Sigmoid colon (tissue), 7 donors: ENCODE measurements around the gene CTNNBL1. TPM values are rescaled to one million over a fixed set of nuclear protein-coding genes. Genes with fewer than 3 reads are reported as not detected.

ENCODE experiments used
- DNase-seq: peaks from one replicate; pipeline ENCODE4 v3.0.0-alpha.2; 2019
- H3K27ac ChIP-seq, 4 donors: fragments of 200-600 bp; sonication (generic); one replicate each; pipeline ENCODE4 v1.5.1; 2016 to 2019; ENCODE audit warnings: mild to moderate bottlenecking in 1 of 4
- H3K27me3 ChIP-seq, 3 donors: fragments of 200-600 bp; sonication (generic); one replicate each; pipeline ENCODE4 v1.5.1; 2019; ENCODE audit warnings: mild to moderate bottlenecking in 1 of 3
- H3K36me3 ChIP-seq, 4 donors: fragments of 200-600 bp; sonication (generic); one replicate each; pipeline ENCODE4 v1.5.1; 2016 to 2019
- H3K4me1 ChIP-seq, 4 donors: fragments of 200-600 bp; sonication (generic); one replicate each; pipeline ENCODE4 v1.5.1; 2017 to 2019
- H3K4me3 ChIP-seq, 4 donors: fragments of 200-600 bp; sonication (generic); one replicate each; pipeline ENCODE4 v1.5.1; 2017 to 2019; ENCODE audit warnings: mild to moderate bottlenecking in 2 of 4, moderate library complexity in 1 of 4
- H3K9me3 ChIP-seq, 4 donors: fragments of 200-600 bp in 3 of 4; sonication (generic) in 3 of 4; one replicate each; pipeline versions ENCODE4 v1.5.1 to v1.6.1; 2013 to 2019
- EP300 ChIP-seq, 4 donors: sonication (generic); formaldehyde crosslinking; IDR thresholded peaks; one replicate each; pipeline ENCODE4 v1.6.1; 2017; ENCODE audit warnings: antibody characterized with exemption in 4 of 4
- POLR2A ChIP-seq, 2 donors: fragments of 450-650 bp; IDR thresholded peaks; one replicate each; pipeline ENCODE4 v1.6.1; 2016; ENCODE audit warnings: antibody characterized with exemption in 2 of 2, mild to moderate bottlenecking in 2 of 2, moderate library complexity in 2 of 2
- POLR2AphosphoS5 ChIP-seq, 4 donors: sonication (generic); formaldehyde crosslinking; IDR thresholded peaks; one replicate each; pipeline ENCODE4 v1.6.1; 2017; ENCODE audit warnings: antibody characterized with exemption in 4 of 4
- WGBS, 2 donors: extraction: QIAGEN DNeasy Blood & Tissue Kit; methylation state at CpG; one replicate each; pipeline ENCODE4 v1.1.7; 2013; 5-methylcytosine and 5-hydroxymethylcytosine counted together
- intact Hi-C: fragments of 100-400 bp; cut with DNase I; formaldehyde crosslinking; loops from one replicate; pipeline ENCODE4 v1.15.1; 2023
- polyA plus RNA-seq, 3 donors: library from polyadenylated mRNA; stranded (reverse); fragments of 200-250 nt; gene quantifications; one replicate each; pipeline ENCODE4 v1.2.3, GENCODE V29; 2013
- total RNA-seq, 4 donors: library from RNA; depleted of rRNA; stranded (reverse); fragments of >200 nt; gene quantifications; one replicate each; pipeline ENCODE4 v1.1.0, GENCODE V29; 2016
- TF ChIP-seq, protein P1 (sequence below), 4 experiments: fragments of 450-650 bp in 3 of 4; fragments of 200-600 bp in 1 of 4; IDR thresholded peaks; one replicate each; pipeline ENCODE4 v1.5.1; 2016 to 2019; ENCODE audit warnings: antibody characterized with exemption in 4 of 4, mild to moderate bottlenecking in 3 of 4, moderate library complexity in 2 of 4
- donor health status: healthy with polysubstance abuse.
- donor health status: Bipolar disorder and iron deficiency.
- donor health status: healthy.

The CTNNBL1 gene
- total and polyA plus RNA-seq, 7 donors: 27.3 to 47.9 (median 34.8) TPM

- 73 to 75% methylated on average over 2 of the region's 2 CpGs for WGBS, 2 donors
- Histone ChIP-seq H3K27me3 (no peaks in the 10 kb centered on the region), H3K4me1 (no peaks in the 10 kb centered on the region), H3K4me3 (no peak overlapping the region), H3K9me3 (no peaks in the 10 kb centered on the region), H3K27ac (no peak overlapping the region), H3K36me3 (peaks cover 0 to 44% (median 7%) of the 10 kb centered on the region in 4 donors)
- intact Hi-C loops: loop anchor here (5.0 kb wide), 1 partner anchor 236 kb away; no protein-coding TSS in a partner anchor
- no peak for DNase-seq
- TF ChIP-seq POLR2A (IDR thresholded peaks at IDR 0.05) (no peak), EP300 (IDR thresholded peaks at IDR 0.05) (no peak)
Observed at GRCh38 chr20:37756234-37756633, 62.4 kb downstream of the CTNNBL1 start.

DNA sequence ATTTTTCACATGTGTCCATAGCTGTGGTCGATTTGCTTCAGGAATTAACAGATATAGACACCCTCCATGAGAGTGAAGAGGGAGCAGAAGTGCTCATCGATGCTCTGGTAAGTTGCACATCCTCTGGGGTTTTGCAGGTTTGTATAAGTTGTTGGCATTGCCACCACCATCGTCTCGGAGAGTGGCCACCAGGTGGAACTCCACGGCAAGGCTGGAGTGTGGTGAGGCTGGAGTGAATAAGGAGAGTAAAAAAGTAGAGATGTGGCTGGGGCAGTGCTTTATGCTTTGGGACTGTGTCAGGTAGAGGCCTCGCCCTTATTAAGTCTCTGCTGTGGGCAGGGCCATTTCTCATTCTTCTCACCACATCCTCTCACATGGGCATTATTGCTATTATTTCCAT lies 63.7 kb downstream of the CTNNBL1 start:
- H3K4me3 ChIP-seq: no peak overlapping the region
- intact Hi-C loops: loop anchor here (5.0 kb wide), 1 partner anchor 235 kb away; no protein-coding TSS in a partner anchor

GRCh38 chr20:37758332-37758731 lies 64.5 kb downstream of the CTNNBL1 start:
- Histone ChIP-seq H3K9me3 (no peaks in the 10 kb centered on the region), H3K36me3 (peaks cover 0 to 37% (median 6%) of the 10 kb centered on the region in 4 donors), H3K4me3 (no peak overlapping the region), H3K27me3 (no peaks in the 10 kb centered on the region), H3K4me1 (no peaks in the 10 kb centered on the region), H3K27ac (no peak overlapping the region)
- 85 to 95% methylated on average over 5 of the region's 5 CpGs for WGBS, 2 donors
- intact Hi-C loops: loop anchor here (5.0 kb wide), 1 partner anchor 234 kb away; no protein-coding TSS in a partner anchor
- TF ChIP-seq POLR2AphosphoS5 (IDR thresholded peaks at IDR 0.05) (no peak), POLR2A (IDR thresholded peaks at IDR 0.05) (no peak), EP300 (IDR thresholded peaks at IDR 0.05) (no peak)
- TF ChIP-seq, protein P1, sequence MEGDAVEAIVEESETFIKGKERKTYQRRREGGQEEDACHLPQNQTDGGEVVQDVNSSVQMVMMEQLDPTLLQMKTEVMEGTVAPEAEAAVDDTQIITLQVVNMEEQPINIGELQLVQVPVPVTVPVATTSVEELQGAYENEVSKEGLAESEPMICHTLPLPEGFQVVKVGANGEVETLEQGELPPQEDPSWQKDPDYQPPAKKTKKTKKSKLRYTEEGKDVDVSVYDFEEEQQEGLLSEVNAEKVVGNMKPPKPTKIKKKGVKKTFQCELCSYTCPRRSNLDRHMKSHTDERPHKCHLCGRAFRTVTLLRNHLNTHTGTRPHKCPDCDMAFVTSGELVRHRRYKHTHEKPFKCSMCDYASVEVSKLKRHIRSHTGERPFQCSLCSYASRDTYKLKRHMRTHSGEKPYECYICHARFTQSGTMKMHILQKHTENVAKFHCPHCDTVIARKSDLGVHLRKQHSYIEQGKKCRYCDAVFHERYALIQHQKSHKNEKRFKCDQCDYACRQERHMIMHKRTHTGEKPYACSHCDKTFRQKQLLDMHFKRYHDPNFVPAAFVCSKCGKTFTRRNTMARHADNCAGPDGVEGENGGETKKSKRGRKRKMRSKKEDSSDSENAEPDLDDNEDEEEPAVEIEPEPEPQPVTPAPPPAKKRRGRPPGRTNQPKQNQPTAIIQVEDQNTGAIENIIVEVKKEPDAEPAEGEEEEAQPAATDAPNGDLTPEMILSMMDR (IDR thresholded peaks at IDR 0.05): no peak
- DNase-seq: no peak

More for the DNA sequence above, 63.7 kb downstream of the CTNNBL1 start:
- Histone ChIP-seq H3K4me1 (no peaks in the 10 kb centered on the region), H3K27ac (no peak overlapping the region), H3K27me3 (no peaks in the 10 kb centered on the region), H3K36me3 (peaks cover 0 to 35% (median 6%) of the 10 kb centered on the region in 4 donors), H3K9me3 (no peaks in the 10 kb centered on the region)
- WGBS, 2 donors: 92 to 95% methylated on average over 6 of the region's 6 CpGs
- no peak for DNase-seq
- TF ChIP-seq EP300 (IDR thresholded peaks at IDR 0.05): no peak
- no peak for TF ChIP-seq POLR2A (IDR thresholded peaks at IDR 0.05)
- TF ChIP-seq, protein P1 (IDR thresholded peaks at IDR 0.05): no peak
- no peak for TF ChIP-seq POLR2AphosphoS5 (IDR thresholded peaks at IDR 0.05)

DNA sequence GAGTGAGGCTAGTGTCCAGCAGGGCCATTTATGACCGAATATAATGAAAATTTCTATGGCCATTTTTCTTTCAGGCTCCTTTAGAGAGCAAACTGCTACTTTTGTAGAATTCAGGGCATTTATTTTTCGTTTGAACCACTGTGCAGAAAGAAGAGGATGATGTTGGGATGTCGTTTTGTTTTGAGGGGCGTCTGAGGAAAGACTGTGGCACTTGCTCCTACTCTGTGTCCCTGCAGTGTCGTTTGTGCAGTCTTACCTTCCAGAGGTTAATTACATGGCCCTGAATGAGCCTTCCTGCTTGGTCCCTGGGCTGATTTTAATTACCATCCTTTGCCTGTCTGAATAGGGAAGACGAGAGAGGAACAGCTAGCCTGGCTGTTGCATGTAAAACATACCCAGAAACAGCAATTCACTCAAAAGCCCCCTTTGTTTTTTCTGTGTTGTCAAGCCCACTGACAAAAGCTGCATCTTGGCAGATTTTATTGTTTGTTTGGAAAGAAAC lies 65.3 kb downstream of the CTNNBL1 start:
- intact Hi-C loops: loop anchor here (5.0 kb wide), 1 partner anchor 233 kb away; no protein-coding TSS in a partner anchor
- H3K36me3 ChIP-seq: peaks cover 0 to 39% (median 6%) of the 10 kb centered on the region in 4 donors
- no peaks in the 10 kb centered on the region for H3K27me3 ChIP-seq
- TF ChIP-seq, protein P1 (IDR thresholded peaks at IDR 0.05): no peak
- no peak overlapping the region for H3K4me3 ChIP-seq
- no peaks in the 10 kb centered on the region for H3K4me1 ChIP-seq
- no peaks in the 10 kb centered on the region for H3K9me3 ChIP-seq
- H3K27ac ChIP-seq: no peak overlapping the region
- WGBS, 2 donors: 83 to 86% methylated on average over 6 of the region's 6 CpGs
- no peak for DNase-seq

GRCh38 chr20:37759761-37760209 lies 66.0 kb downstream of the CTNNBL1 start:
- H3K4me1 ChIP-seq: no peaks in the 10 kb centered on the region
- WGBS, 2 donors: 94 to 96% methylated on average over 5 of the region's 5 CpGs
- intact Hi-C loops: loop anchor here (5.0 kb wide), 1 partner anchor 233 kb away; no protein-coding TSS in a partner anchor

More at GRCh38 chr20:37759761-37760209, 66.0 kb downstream of the CTNNBL1 start:
- Histone ChIP-seq H3K4me3 (no peak overlapping the region), H3K9me3 (no peaks in the 10 kb centered on the region), H3K36me3 (peaks cover 0 to 39% (median 6%) of the 10 kb centered on the region in 4 donors), H3K27ac (no peak overlapping the region), H3K27me3 (no peaks in the 10 kb centered on the region)
- DNase-seq: no peak
- TF ChIP-seq POLR2A (IDR thresholded peaks at IDR 0.05) (no peak), EP300 (IDR thresholded peaks at IDR 0.05) (no peak), POLR2AphosphoS5 (IDR thresholded peaks at IDR 0.05) (no peak)
- TF ChIP-seq, protein P1 (IDR thresholded peaks at IDR 0.05): no peak
